Neural cell (in vitro differentiated cells): ENCODE results near the gene DHPS. TPM values are rescaled to one million over a fixed set of nuclear protein-coding genes. Genes with fewer than 3 reads are reported as not detected.
A peak's percentile ranks its signal among the peaks of the same experiment; 100 is the strongest.

Experiments used
- H2AFZ ChIP-seq: fragments of 200-600, 300-800 bp; sonication (generic), shearing (Covaris generic); 2 replicates; pipeline ENCODE4 v1.6.0; 2014; ENCODE audit warnings: low read depth, mild to moderate bottlenecking, antibody characterized with exemption, low read length, moderate library complexity
- H3F3A ChIP-seq: fragments of 200-600 bp; shearing (Covaris generic); 2 replicates; pipeline ENCODE4 v1.6.1; 2016; ENCODE audit warnings: mild to moderate bottlenecking, moderate library complexity, mixed read lengths, antibody characterized with exemption, low read length; ENCODE audit not compliant: insufficient read depth, poor library complexity, severe bottlenecking
- H3K27ac ChIP-seq: fragments of 200-600, 300-800 bp; sonication (generic), shearing (Covaris generic); 2 replicates; pipeline ENCODE4 v1.5.1; 2014; ENCODE audit warnings: mild to moderate bottlenecking, low read length, moderate library complexity
- H3K27me3 ChIP-seq: fragments of 300-800, 200-600 bp; sonication (generic), shearing (Covaris generic); 2 replicates; pipeline ENCODE4 v1.6.0; 2014; ENCODE audit warnings: mild to moderate bottlenecking, low read depth, low read length, moderate library complexity; ENCODE audit not compliant: insufficient read depth
- H3K36me3 ChIP-seq: fragments of 300-800, 200-600 bp; sonication (generic), shearing (Covaris generic); 2 replicates; pipeline ENCODE4 v1.5.1; 2014; ENCODE audit warnings: mild to moderate bottlenecking, antibody characterized with exemption, low read length, moderate library complexity; ENCODE audit not compliant: insufficient read depth
- H3K4me2 ChIP-seq: fragments of 300-800, 200-600 bp; sonication (generic), shearing (Covaris generic); 2 replicates; pipeline ENCODE4 v1.6.0; 2014; ENCODE audit warnings: mild to moderate bottlenecking, low read length
- H3K4me3 ChIP-seq: fragments of 300-800, 200-600 bp; sonication (generic), shearing (Covaris generic); 2 replicates; pipeline ENCODE4 v1.5.1; 2014; ENCODE audit warnings: mild to moderate bottlenecking, low read length, moderate library complexity
- H3K79me2 ChIP-seq: fragments of 200-600 bp; shearing (Covaris generic); replicated peaks from 2 replicates; pipeline ENCODE4 v1.6.0; 2014; ENCODE audit warnings: mild to moderate bottlenecking, low read length, moderate library complexity; ENCODE audit not compliant: insufficient read depth
- H3K9ac ChIP-seq: fragments of 300-800, 200-600 bp; sonication (generic), shearing (Covaris generic); 2 replicates; pipeline ENCODE4 v1.6.1; 2016; ENCODE audit warnings: mild to moderate bottlenecking, low read length, mixed read lengths
- H3K9me2 ChIP-seq: fragments of 200-600 bp; shearing (Covaris generic); 2 replicates; pipeline ENCODE4 v1.6.1; 2016; ENCODE audit warnings: mild to moderate bottlenecking, low read length, mixed read lengths; ENCODE audit not compliant: insufficient read depth
- H3K9me3 ChIP-seq: fragments of 200-600, 300-800 bp; sonication (generic), shearing (Covaris generic); 2 replicates; pipeline ENCODE4 v1.6.1; 2016; ENCODE audit warnings: mild to moderate bottlenecking, mixed run types, low read length, moderate library complexity, mixed read lengths
- H4K20me1 ChIP-seq: fragments of 200-600 bp; shearing (Covaris generic); 2 replicates; pipeline ENCODE4 v1.6.1; 2016; ENCODE audit warnings: mild to moderate bottlenecking, mixed run types; ENCODE audit not compliant: insufficient read depth
- CTCF ChIP-seq: fragments of 450-650 bp; IDR thresholded peaks from 2 replicates; pipeline ENCODE4 v1.5.1; 2014; ENCODE audit warnings: antibody characterized with exemption, mild to moderate bottlenecking, moderate library complexity; ENCODE audit not compliant: poor library complexity, severe bottlenecking
- EP300 ChIP-seq: fragments of 450-650 bp; conservative IDR thresholded peaks from 2 replicates; pipeline ENCODE4 v1.6.1; 2014; ENCODE audit warnings: antibody characterized with exemption, mild to moderate bottlenecking, moderate library complexity; ENCODE audit not compliant: poor library complexity, severe bottlenecking
- EZH2 ChIP-seq: fragments of 200-600, 300-800 bp; shearing (Covaris generic), sonication (generic); IDR thresholded peaks from 2 replicates; pipeline ENCODE4 v1.6.1; 2014; ENCODE audit warnings: antibody characterized with exemption, low read length, borderline replicate concordance, mild to moderate bottlenecking; ENCODE audit not compliant: insufficient read depth, poor library complexity, severe bottlenecking
- MXI1 ChIP-seq: fragments of 450-650 bp; conservative IDR thresholded peaks from 2 replicates; pipeline ENCODE4 v1.6.1; 2014; ENCODE audit warnings: antibody characterized with exemption, mild to moderate bottlenecking; ENCODE audit not compliant: poor library complexity, severe bottlenecking
- POLR2AphosphoS5 ChIP-seq: IDR thresholded peaks from 2 replicates; pipeline ENCODE4 v1.6.1; 2012
- RAD21 ChIP-seq: fragments of 450-650 bp; conservative IDR thresholded peaks from 2 replicates; pipeline ENCODE4 v1.6.1; 2014; ENCODE audit warnings: antibody characterized with exemption, mild to moderate bottlenecking, moderate library complexity
- REST ChIP-seq: IDR thresholded peaks from 2 replicates; pipeline ENCODE4 v1.6.1; 2012; ENCODE audit warnings: borderline replicate concordance
- SMC3 ChIP-seq: fragments of 450-650 bp; conservative IDR thresholded peaks from 2 replicates; pipeline ENCODE4 v1.6.1; 2014; ENCODE audit warnings: antibody characterized with exemption, mild to moderate bottlenecking, moderate library complexity; ENCODE audit not compliant: poor library complexity
- TAF1 ChIP-seq: IDR thresholded peaks from 2 replicates; pipeline ENCODE4 v1.6.1; 2012; ENCODE audit warnings: low read depth
- polyA plus RNA-seq: library from polyadenylated mRNA; depleted of rRNA; stranded (reverse); fragments of >200 nt; gene quantifications from 2 replicates; pipeline ENCODE4 v1.2.3, GENCODE V29; 2014

Gene DHPS
- polyA plus RNA-seq, 1 donor from 2014 or later, result 239 TPM

- no peaks in the 10 kb centered on the region for H3K27me3 ChIP-seq
- H3K4me2 ChIP-seq, result peak overlapping the region; percentile 94
- TF ChIP-seq EZH2 (no peak), CTCF (no peak), TAF1 (no peak), SMC3 (no peak), RAD21 (no peak), POLR2AphosphoS5 (no peak), REST (no peak), EP300 (no peak), MXI1 (no peak)
- no peaks in the 10 kb centered on the region for H4K20me1 ChIP-seq
- H3K27ac ChIP-seq, result peak overlapping the region; percentile 95
- H3K9ac ChIP-seq, result peak overlapping the region; percentile 87
- H3K79me2 ChIP-seq, result peaks cover 29% of the 10 kb centered on the region
- no peaks in the 10 kb centered on the region for H3F3A ChIP-seq
- peak overlapping the region; percentile 86 for H2AFZ ChIP-seq
- no peaks in the 10 kb centered on the region for H3K36me3 ChIP-seq
- H3K9me2 ChIP-seq, result no peaks in the 10 kb centered on the region
- peak overlapping the region; percentile 87 for H3K4me3 ChIP-seq
- H3K9me3 ChIP-seq, result no peaks in the 10 kb centered on the region
These were observed 12.8 kb downstream of the DHPS start for GRCh38 chr19:12668932-12669269.

- Histone ChIP-seq H3K4me2 (peak overlapping the region; percentile 94), H3K36me3 (no peaks in the 10 kb centered on the region), H3K9me3 (no peaks in the 10 kb centered on the region), H3K4me3 (peak overlapping the region; percentile 87), H3K9ac (peak overlapping the region; percentile 87), H3K79me2 (peaks cover 29% of the 10 kb centered on the region), H4K20me1 (no peaks in the 10 kb centered on the region), H3K27ac (peak overlapping the region; percentile 95), H3F3A (no peaks in the 10 kb centered on the region), H3K9me2 (no peaks in the 10 kb centered on the region), H3K27me3 (no peaks in the 10 kb centered on the region), H2AFZ (no peak overlapping the region)
- no peak for TF ChIP-seq REST
- no peak for TF ChIP-seq MXI1
These were observed 13.3 kb downstream of the DHPS start for GRCh38 chr19:12668346-12668745.
